CD14-positive monocyte (primary cell): ENCODE measurements around the gene PARP9. TPM values are rescaled to one million over a fixed set of nuclear protein-coding genes. Genes with fewer than 3 reads are reported as not detected.

ENCODE experiments used
- DNase-seq, 3 donors: peaks; one replicate each; pipeline ENCODE4 v3.0.0-alpha.2; 2011 to 2022
- H2AFZ ChIP-seq: 2 replicates; pipeline ENCODE4 v1.6.0; 2012; ENCODE audit warnings: mild to moderate bottlenecking, low read depth, low read length, inconsistent platforms; ENCODE audit not compliant: insufficient read depth, poor library complexity, severe bottlenecking
- H3K27ac ChIP-seq, 2 donors: 1 replicate in 1 of 2; 2 replicates in 1 of 2; pipeline ENCODE4 v1.5.1; 2012 to 2013; ENCODE audit warnings: low read length in 2 of 2, control low read depth in 1 of 2, inconsistent platforms in 1 of 2, low read depth in 1 of 2, mild to moderate bottlenecking in 1 of 2
- H3K27me3 ChIP-seq, 2 donors: one replicate each; pipeline versions ENCODE4 v1.6.0 to v1.6.1; 2011 to 2013; ENCODE audit warnings: low read length in 2 of 2; ENCODE audit not compliant: control insufficient read depth in 2 of 2, insufficient read depth in 2 of 2
- H3K36me3 ChIP-seq, 2 donors: replicated peaks in 1 of 2; 1 replicate in 1 of 2; 2 replicates in 1 of 2; pipeline versions ENCODE4 v1.5.1 to v1.6.1; 2012 to 2013; ENCODE audit warnings: low read length in 2 of 2, control low read depth in 1 of 2, inconsistent platforms in 1 of 2, mild to moderate bottlenecking in 1 of 2; ENCODE audit not compliant: insufficient read depth in 2 of 2, control insufficient read depth in 1 of 2
- H3K4me1 ChIP-seq, 2 donors: 1 replicate in 1 of 2; 2 replicates in 1 of 2; pipeline versions ENCODE4 v1.5.1 to v1.6.1; 2012 to 2013; ENCODE audit warnings: low read length in 2 of 2, control low read depth in 1 of 2, inconsistent platforms in 1 of 2, mild to moderate bottlenecking in 1 of 2, moderate library complexity in 1 of 2; ENCODE audit not compliant: insufficient read depth in 2 of 2, control insufficient read depth in 1 of 2
- H3K4me2 ChIP-seq: replicated peaks from 2 replicates; pipeline ENCODE3; 2012; ENCODE audit warnings: low read length, moderate library complexity, mild to moderate bottlenecking; ENCODE audit not compliant: poor library complexity, severe bottlenecking; ENCODE audit errors: extremely low read depth
- H3K4me3 ChIP-seq, 3 experiments: fragments of 200-600 bp in 1 of 3; sonication (generic) in 1 of 3; replicated peaks in 1 of 3; 1 replicate in 2 of 3; 2 replicates in 1 of 3; pipeline ENCODE4 v1.5.1; 2011 to 2013; ENCODE audit warnings: low read length in 3 of 3, mild to moderate bottlenecking in 3 of 3, control low read depth in 2 of 3, low read depth in 2 of 3, inconsistent platforms in 1 of 3, moderate library complexity in 1 of 3
- H3K79me2 ChIP-seq: 2 replicates; pipeline ENCODE4 v1.6.0; 2012; ENCODE audit warnings: mild to moderate bottlenecking, control low read depth, inconsistent platforms, low read length, moderate library complexity; ENCODE audit not compliant: insufficient read depth
- H3K9ac ChIP-seq: 2 replicates; pipeline ENCODE4 v1.6.0; 2017; ENCODE audit warnings: low read length, mild to moderate bottlenecking; ENCODE audit not compliant: insufficient read depth, poor library complexity, severe bottlenecking
- H3K9me3 ChIP-seq, 2 donors: replicated peaks in 1 of 2; 1 replicate in 1 of 2; 2 replicates in 1 of 2; pipeline versions ENCODE4 v1.5.1 to v1.6.1; 2012 to 2013; ENCODE audit warnings: low read length in 2 of 2, control low read depth in 1 of 2; ENCODE audit not compliant: control insufficient read depth in 1 of 2, insufficient read depth in 1 of 2
- H4K20me1 ChIP-seq: 2 replicates; pipeline ENCODE4 v1.6.0; 2012; ENCODE audit warnings: mild to moderate bottlenecking, low read length, control low read depth, moderate library complexity; ENCODE audit not compliant: insufficient read depth
- H3K27ac Mint-ChIP-seq, 7 donors: one replicate each; pipeline ENCODE4 v1.8.0; 2020; ENCODE audit warnings: mild to moderate bottlenecking in 7 of 7, mixed read lengths in 7 of 7, moderate library complexity in 6 of 7, inconsistent platforms in 2 of 7
- H3K27me3 Mint-ChIP-seq, 3 donors: one replicate each; pipeline ENCODE4 v1.8.0; 2021 to 2022; ENCODE audit warnings: low read depth in 3 of 3, mild to moderate bottlenecking in 3 of 3, mixed read lengths in 3 of 3, moderate library complexity in 3 of 3, inconsistent platforms in 1 of 3
- H3K36me3 Mint-ChIP-seq, 2 donors: one replicate each; pipeline ENCODE4 v1.8.0; 2020; ENCODE audit warnings: mixed read lengths in 2 of 2, inconsistent platforms in 1 of 2, mild to moderate bottlenecking in 1 of 2
- H3K4me1 Mint-ChIP-seq: one replicate; pipeline ENCODE4 v1.8.0; 2020; ENCODE audit warnings: mild to moderate bottlenecking, mixed read lengths
- H3K4me3 Mint-ChIP-seq, 2 donors: one replicate each; pipeline ENCODE4 v1.8.0; 2020; ENCODE audit warnings: mild to moderate bottlenecking in 2 of 2, mixed read lengths in 2 of 2, moderate library complexity in 1 of 2
- H3K9me3 Mint-ChIP-seq, 7 donors: one replicate each; pipeline ENCODE4 v1.8.0; 2020 to 2022; ENCODE audit warnings: mixed read lengths in 7 of 7, mild to moderate bottlenecking in 6 of 7, moderate library complexity in 6 of 7, inconsistent platforms in 2 of 7
- WGBS: methylation state at CpG from one replicate; pipeline ENCODE4 v1.1.5; 2013; ENCODE audit warnings: missing lambda C conversion rate; ENCODE audit not compliant: insufficient coverage; 5-methylcytosine and 5-hydroxymethylcytosine counted together
- intact Hi-C, 2 donors: fragments of 100-400 bp; cut with micrococcal nuclease; formaldehyde crosslinking; loops; one replicate each; pipeline versions ENCODE4 v1.15.0 to v1.15.1; 2023
- polyA plus RNA-seq, 3 donors: library from polyadenylated mRNA; depleted of rRNA in 1 of 3; unstranded in 2 of 3; stranded (reverse) in 1 of 3; fragments of 300-500 nt in 2 of 3; fragments of >200 nt in 1 of 3; fragmentation: Illumina TruSeq in 2 of 3; gene quantifications; 1 replicate in 2 of 3; 2 replicates in 1 of 3; pipeline ENCODE4 v1.2.3, GENCODE V29; 2012 to 2021
- TF ChIP-seq, protein P1 (sequence below): fragments of 200-600 bp; IDR thresholded peaks from one replicate; pipeline ENCODE4 v1.8.0; 2022; ENCODE audit warnings: antibody characterized with exemption, mild to moderate bottlenecking

Gene PARP9
- polyA plus RNA-seq, 3 donors: 31.4 to 43.3 (median 34.4) TPM

DNA sequence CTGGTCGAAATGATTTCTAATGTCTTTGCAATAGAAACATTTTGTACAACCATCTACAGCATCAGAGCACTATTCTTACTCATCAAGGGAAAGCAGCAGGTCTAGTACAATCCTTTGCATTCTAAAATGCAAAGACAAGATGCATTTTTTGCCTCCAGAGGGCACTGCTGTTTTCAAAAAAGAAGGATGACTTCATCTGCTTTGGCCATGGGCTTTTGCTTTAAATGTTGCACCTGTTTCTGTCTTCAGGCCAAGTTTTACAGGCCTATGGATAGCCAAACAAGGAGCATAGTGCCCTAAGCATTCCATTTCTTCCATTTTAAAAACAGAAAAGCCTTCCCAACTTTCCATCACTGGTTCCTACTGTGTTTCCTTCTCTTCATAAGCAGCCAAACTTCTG, 3.4 kb downstream of the PARP9 start:
- 89% methylated on average over 1 of the region's 1 CpG for WGBS
- H2AFZ ChIP-seq: no peak overlapping the region
- no peak overlapping the region for H3K9ac ChIP-seq
- H3K4me2 ChIP-seq: no peak overlapping the region
- no peaks in the 10 kb centered on the region for H3K27me3 ChIP-seq
- no peaks in the 10 kb centered on the region for H3K9me3 ChIP-seq
- TF ChIP-seq, protein P1, sequence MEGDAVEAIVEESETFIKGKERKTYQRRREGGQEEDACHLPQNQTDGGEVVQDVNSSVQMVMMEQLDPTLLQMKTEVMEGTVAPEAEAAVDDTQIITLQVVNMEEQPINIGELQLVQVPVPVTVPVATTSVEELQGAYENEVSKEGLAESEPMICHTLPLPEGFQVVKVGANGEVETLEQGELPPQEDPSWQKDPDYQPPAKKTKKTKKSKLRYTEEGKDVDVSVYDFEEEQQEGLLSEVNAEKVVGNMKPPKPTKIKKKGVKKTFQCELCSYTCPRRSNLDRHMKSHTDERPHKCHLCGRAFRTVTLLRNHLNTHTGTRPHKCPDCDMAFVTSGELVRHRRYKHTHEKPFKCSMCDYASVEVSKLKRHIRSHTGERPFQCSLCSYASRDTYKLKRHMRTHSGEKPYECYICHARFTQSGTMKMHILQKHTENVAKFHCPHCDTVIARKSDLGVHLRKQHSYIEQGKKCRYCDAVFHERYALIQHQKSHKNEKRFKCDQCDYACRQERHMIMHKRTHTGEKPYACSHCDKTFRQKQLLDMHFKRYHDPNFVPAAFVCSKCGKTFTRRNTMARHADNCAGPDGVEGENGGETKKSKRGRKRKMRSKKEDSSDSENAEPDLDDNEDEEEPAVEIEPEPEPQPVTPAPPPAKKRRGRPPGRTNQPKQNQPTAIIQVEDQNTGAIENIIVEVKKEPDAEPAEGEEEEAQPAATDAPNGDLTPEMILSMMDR: peak; percentile 73
- H3K36me3 ChIP-seq: peaks cover 40 to 48% of the 10 kb centered on the region in 2 donors
- Mint-ChIP-seq H3K4me1 (peaks cover 43% of the 10 kb centered on the region), H3K27me3 (peaks cover 0 to 2% (median 1%) of the 10 kb centered on the region in 3 donors), H3K9me3 (no peaks in the 10 kb centered on the region), H3K36me3 (peaks cover 48% of the 10 kb centered on the region in 2 donors), H3K27ac (peak overlapping the region in 5 of 7 donors; percentile 55 to 92 (median 78)), H3K4me3 (no peak overlapping the region)
- peak overlapping the region in 1 of 2 donors; percentile 12 for H3K27ac ChIP-seq
- H3K4me3 ChIP-seq: no peak overlapping the region
- peaks cover 37% of the 10 kb centered on the region for H4K20me1 ChIP-seq
- H3K4me1 ChIP-seq: peaks cover 20 to 24% of the 10 kb centered on the region in 2 donors
- intact Hi-C loops: loop anchor here (2.0 to 10.0 kb wide), 2 partner anchors 54 to 118 kb away; no protein-coding TSS in a partner anchor
- H3K79me2 ChIP-seq: peaks cover 53% of the 10 kb centered on the region
- DNase-seq: peak in 2 of 3 donors; percentile 44 to 55

DNA sequence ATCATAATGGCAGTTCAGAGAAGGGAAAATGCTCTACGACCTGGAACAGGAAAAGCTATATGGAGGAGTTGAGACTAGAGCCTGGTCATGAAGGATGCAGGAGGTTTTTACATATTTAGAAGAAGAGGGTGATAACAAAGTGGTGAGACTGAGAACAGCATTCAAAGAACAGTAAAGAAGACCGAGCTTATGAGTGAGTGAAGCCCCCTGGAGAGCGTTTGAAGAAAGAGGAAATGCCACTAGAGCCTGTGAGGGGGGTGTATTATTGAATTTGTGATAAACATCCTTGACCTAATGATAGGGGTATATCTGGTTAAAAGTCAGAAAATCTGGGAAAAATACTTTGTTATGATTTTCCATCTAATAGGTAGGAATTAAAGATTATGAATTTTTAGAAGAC, 4.2 kb downstream of the PARP9 start:
- Histone ChIP-seq H3K4me2 (no peak overlapping the region), H3K79me2 (peaks cover 45% of the 10 kb centered on the region), H4K20me1 (peaks cover 37% of the 10 kb centered on the region), H3K4me3 (no peak overlapping the region), H2AFZ (no peak overlapping the region), H3K36me3 (peaks cover 47 to 53% of the 10 kb centered on the region in 2 donors), H3K27ac (no peak overlapping the region), H3K9ac (no peak overlapping the region), H3K4me1 (peaks cover 13 to 16% of the 10 kb centered on the region in 2 donors), H3K27me3 (no peaks in the 10 kb centered on the region), H3K9me3 (no peaks in the 10 kb centered on the region)
- Mint-ChIP-seq H3K36me3 (peaks cover 53 to 54% of the 10 kb centered on the region in 2 donors), H3K27ac (no peak overlapping the region), H3K27me3 (peaks cover 0 to 2% (median 1%) of the 10 kb centered on the region in 3 donors), H3K4me3 (no peak overlapping the region), H3K4me1 (peaks cover 36% of the 10 kb centered on the region), H3K9me3 (no peaks in the 10 kb centered on the region)
- no peak for DNase-seq
- 61% methylated on average over 3 of the region's 3 CpGs for WGBS
- TF ChIP-seq, protein P1: no peak
- intact Hi-C loops: loop anchor here (2.0 to 10.0 kb wide), 2 partner anchors 55 to 119 kb away; no protein-coding TSS in a partner anchor
